ENCODE measurements around the gene POGLUT3.

- TF ChIP-seq ZNF138 (CRISPR knock-in tag; conservative IDR thresholded peaks at IDR 0.05): no peak
- TF ChIP-seq CTCF (IDR thresholded peaks at IDR 0.05): no peak
- TF ChIP-seq SMAD3 (CRISPR knock-in tag; IDR thresholded peaks at IDR 0.05; ENCODE audit: borderline replicate concordance): no peak
- TF ChIP-seq ZNF317 (CRISPR knock-in tag; IDR thresholded peaks at IDR 0.05; ENCODE audit: borderline replicate concordance, low read depth): no peak
- TF ChIP-seq ATF2 (CRISPR knock-in tag; IDR thresholded peaks at IDR 0.05; ENCODE audit: borderline replicate concordance, low read depth): no peak
- TF ChIP-seq MXD4 (CRISPR knock-in tag; IDR thresholded peaks at IDR 0.05; ENCODE audit: borderline replicate concordance): no peak
- TF ChIP-seq JUN (CRISPR knock-in tag; IDR thresholded peaks at IDR 0.05): no peak
Observed at GRCh38 chr11:108536783-108537182, 38.6 kb upstream of the POGLUT3 start.
